KOPT-K1 (cell line): ENCODE data around the gene MFN1.
"Not testable (repeated sequence)": the region's sequence is repeated elsewhere in the genome, so short reads cannot be mapped to it uniquely, and the experiment has no call there.

Source experiments
- H3K27ac ChIP-seq: fragments of 200-600 bp; sonication (generic); 2 replicates; pipeline ENCODE4 v1.5.1; 2016; ENCODE audit warnings: antibody characterized with exemption, mild to moderate bottlenecking, low read depth, low read length; ENCODE audit not compliant: poor library complexity, severe bottlenecking
- H3K36me3 ChIP-seq: fragments of 200-600 bp; sonication (generic); 2 replicates; pipeline ENCODE4 v1.5.1; 2017; ENCODE audit warnings: antibody characterized with exemption, mild to moderate bottlenecking, low read length, moderate library complexity; ENCODE audit not compliant: insufficient read depth
- H3K9me3 ChIP-seq: fragments of 200-600 bp; sonication (generic); 2 replicates; pipeline ENCODE4 v1.5.1; 2017; ENCODE audit warnings: antibody characterized with exemption, low read length, mild to moderate bottlenecking; ENCODE audit not compliant: insufficient read depth, poor library complexity, severe bottlenecking

Gene MFN1

GRCh38 chr3:179347345-179348194 is at the start of gene MFN1:
TSS of gene MFN1 (plus strand) at chr3:179347709. CDS start at chr3:179348852, 1,143 bp downstream.
- Histone ChIP-seq H3K27ac (peak within 1 kb of the TSS; percentile 58), H3K9me3 (no peaks in the 10 kb centered on the region), H3K36me3 (peaks cover 34% of the 10 kb centered on the region)

GRCh38 chr3:179297971-179298725 is 49.4 kb upstream of the MFN1 start:
- Histone ChIP-seq H3K36me3 (no peaks in the 10 kb centered on the region), H3K27ac (no peak overlapping the region), H3K9me3 (no peaks in the 10 kb centered on the region)

- no peak overlapping the region for H3K27ac ChIP-seq
- no peaks in the 10 kb centered on the region for H3K9me3 ChIP-seq
- H3K36me3 ChIP-seq: no peaks in the 10 kb centered on the region
Measured at GRCh38 chr3:179299316-179299715, 48.2 kb upstream of the MFN1 start.

GRCh38 chr3:179299999-179300613 is 47.4 kb upstream of the MFN1 start:
- Histone ChIP-seq H3K9me3 (no peaks in the 10 kb centered on the region), H3K36me3 (no peaks in the 10 kb centered on the region), H3K27ac (no peak overlapping the region)

GRCh38 chr3:179301645-179302044 is 45.9 kb upstream of the MFN1 start:
- no peak overlapping the region for H3K27ac ChIP-seq
- H3K36me3 ChIP-seq: no peaks in the 10 kb centered on the region
- H3K9me3 ChIP-seq: no peaks in the 10 kb centered on the region

GRCh38 chr3:179302111-179302510 is 45.4 kb upstream of the MFN1 start:
- H3K27ac ChIP-seq: no peak overlapping the region
- no peaks in the 10 kb centered on the region for H3K36me3 ChIP-seq
- no peaks in the 10 kb centered on the region for H3K9me3 ChIP-seq

GRCh38 chr3:179304605-179305004 is 42.9 kb upstream of the MFN1 start:
- Histone ChIP-seq H3K9me3 (no peaks in the 10 kb centered on the region), H3K27ac (no peak overlapping the region), H3K36me3 (no peaks in the 10 kb centered on the region)

- not testable (repeated sequence) for H3K9me3 ChIP-seq, H3K27ac ChIP-seq, H3K36me3 ChIP-seq
Measured at GRCh38 chr3:179307362-179307761, 40.1 kb upstream of the MFN1 start.

- Histone ChIP-seq H3K36me3 (no peaks in the 10 kb centered on the region), H3K9me3 (no peaks in the 10 kb centered on the region), H3K27ac (no peak overlapping the region)
Measured at GRCh38 chr3:179308001-179308400, 39.5 kb upstream of the MFN1 start.

GRCh38 chr3:179309225-179310078 is 38.1 kb upstream of the MFN1 start:
- Histone ChIP-seq H3K27ac (no peak overlapping the region), H3K36me3 (no peaks in the 10 kb centered on the region), H3K9me3 (no peaks in the 10 kb centered on the region)

GRCh38 chr3:179318876-179319275 is 28.6 kb upstream of the MFN1 start:
- Histone ChIP-seq H3K9me3 (no peaks in the 10 kb centered on the region), H3K36me3 (no peaks in the 10 kb centered on the region), H3K27ac (no peak overlapping the region)

- H3K27ac ChIP-seq: peak overlapping the region; percentile 92
Measured at GRCh38 chr3:179321668-179322285, 25.7 kb upstream of the MFN1 start.

GRCh38 chr3:179322286-179323196 is 25.0 kb upstream of the MFN1 start, which contains the start of gene ZNF639:
TSS of gene ZNF639 (plus strand) at chr3:179323031. CDS start at chr3:179328294, 5,263 bp downstream.
- Histone ChIP-seq H3K9me3 (no peaks in the 10 kb centered on the region), H3K27ac (peak within 1 kb of the TSS; percentile 92), H3K36me3 (peaks cover 28% of the 10 kb centered on the region)

More at GRCh38 chr3:179321668-179322285, 25.7 kb upstream of the MFN1 start:
- Histone ChIP-seq H3K9me3 (no peaks in the 10 kb centered on the region), H3K36me3 (peaks cover 20% of the 10 kb centered on the region)
